SK-N-SH (cell line): Measurements from ENCODE around the gene METTL9. TPM values are rescaled to one million over a fixed set of nuclear protein-coding genes. Genes with fewer than 3 reads are reported as not detected.
"Not testable (repeated sequence)": the region's sequence is repeated elsewhere in the genome, so short reads cannot be mapped to it uniquely, and the experiment has no call there.

Experiments
- CTCF ChIA-PET: fragments of 300-600, 350-600 bp; formaldehyde crosslinking; extraction: SDS; loops from one replicate; lab custom pipeline; 2021; lab: Yijun Ruan, JAX
- POLR2A ChIA-PET: fragments of 350-600 bp; sonication (Branson Sonifier 250); formaldehyde crosslinking; extraction: SDS; loops from one replicate; lab custom pipeline; 2020; ENCODE audit warnings: antibody characterized with exemption, inconsistent platforms; lab: Yijun Ruan, JAX
- DNase-seq: peaks from one replicate; pipeline ENCODE4 v3.0.0; 2012
- H2AFZ ChIP-seq: fragments of 200-600 bp; sonication (generic); 2 replicates; pipeline ENCODE4 v1.8.1; 2016; ENCODE audit warnings: antibody characterized with exemption, mild to moderate bottlenecking, low read depth
- H3F3A ChIP-seq: fragments of 200-600 bp; sonication (generic); replicated peaks from 2 replicates; pipeline ENCODE3; 2016; ENCODE audit warnings: antibody characterized with exemption, mild to moderate bottlenecking; ENCODE audit not compliant: insufficient read depth
- H3K27ac ChIP-seq, 2 experiments: fragments of 200-500 bp in 1 of 2; fragments of 200-600 bp in 1 of 2; sonication (Bioruptor generic) in 1 of 2; sonication (generic), shearing (Covaris generic) in 1 of 2; 2 replicates each; pipeline versions ENCODE4 v1.5.1 to v1.6.1; 2014 to 2016; ENCODE audit warnings: low read depth in 2 of 2, inconsistent platforms in 1 of 2, low read length in 1 of 2, mild to moderate bottlenecking in 1 of 2, mixed read lengths in 1 of 2
- H3K27me3 ChIP-seq: fragments of 200-600 bp; sonication (generic), shearing (Covaris generic); 2 replicates; pipeline ENCODE4 v1.6.1; 2016; ENCODE audit warnings: mixed run types; ENCODE audit not compliant: insufficient read depth
- H3K36me3 ChIP-seq, 2 experiments: fragments of 200-500 bp in 1 of 2; fragments of 200-600 bp in 1 of 2; sonication (Bioruptor generic) in 1 of 2; sonication (generic) in 1 of 2; replicated peaks in 1 of 2; 2 replicates each; pipeline versions ENCODE3 to v1.5.1; 2014 to 2016; ENCODE audit warnings: low read length in 1 of 2, mild to moderate bottlenecking in 1 of 2; ENCODE audit not compliant: insufficient read depth in 2 of 2, control insufficient read depth in 1 of 2
- H3K4me1 ChIP-seq, 2 experiments: fragments of 200-500 bp in 1 of 2; fragments of 200-600 bp in 1 of 2; sonication (Bioruptor generic) in 1 of 2; sonication (generic), shearing (Covaris generic) in 1 of 2; 2 replicates each; pipeline versions ENCODE4 v1.5.1 to v1.6.1; 2014 to 2016; ENCODE audit warnings: low read depth in 1 of 2, low read length in 1 of 2, mixed run types in 1 of 2; ENCODE audit not compliant: insufficient read depth in 2 of 2, control insufficient read depth in 1 of 2
- H3K4me2 ChIP-seq: fragments of 200-600 bp; sonication (generic), shearing (Covaris generic); 2 replicates; pipeline ENCODE4 v1.6.1; 2017; ENCODE audit warnings: mixed run types
- H3K4me3 ChIP-seq, 2 experiments: fragments of 200-500 bp in 1 of 2; fragments of 200-600 bp in 1 of 2; sonication (Bioruptor generic) in 1 of 2; sonication (generic), shearing (Covaris generic) in 1 of 2; 2 replicates each; pipeline versions ENCODE4 v1.5.1 to v1.8.1; 2014 to 2016; ENCODE audit warnings: low read depth in 2 of 2, inconsistent platforms in 1 of 2, low read length in 1 of 2, mild to moderate bottlenecking in 1 of 2, mixed read lengths in 1 of 2, moderate library complexity in 1 of 2
- H3K79me2 ChIP-seq: fragments of 200-600 bp; sonication (generic); 2 replicates; pipeline ENCODE4 v1.8.1; 2017; ENCODE audit warnings: mild to moderate bottlenecking; ENCODE audit not compliant: insufficient read depth
- H3K9ac ChIP-seq: fragments of 200-600 bp; sonication (generic); 2 replicates; pipeline ENCODE4 v1.6.1; 2017; ENCODE audit warnings: mixed run types
- H3K9me2 ChIP-seq: fragments of 200-600 bp; sonication (generic); 2 replicates; pipeline ENCODE4 v1.6.1; 2017; ENCODE audit warnings: mixed run types
- H3K9me3 ChIP-seq: fragments of 200-600 bp; sonication (generic); 2 replicates; pipeline ENCODE4 v1.6.1; 2017; ENCODE audit warnings: mixed run types, mild to moderate bottlenecking, moderate library complexity
- H4K20me1 ChIP-seq: fragments of 200-600 bp; sonication (generic); 2 replicates; pipeline ENCODE4 v1.6.1; 2017; ENCODE audit warnings: mild to moderate bottlenecking, mixed run types; ENCODE audit not compliant: insufficient read depth
- CHD2 ChIP-seq: fragments of 150-350 bp; IDR thresholded peaks from 2 replicates; pipeline ENCODE4 v1.6.1; 2018; ENCODE audit warnings: low read length; ENCODE audit not compliant: partially characterized antibody
- EP300 ChIP-seq, 2 experiments: IDR thresholded peaks; 2 replicates each; pipeline versions ENCODE4 v1.4.0 to v1.6.1; 2012; ENCODE audit warnings: borderline replicate concordance in 1 of 2, low read depth in 1 of 2, low read length in 1 of 2
- EZH2phosphoT487 ChIP-seq: fragments of 200-600 bp; sonication (generic); IDR thresholded peaks from 2 replicates; pipeline ENCODE4 v1.6.1; 2017; ENCODE audit warnings: low read depth, mixed run types, mild to moderate bottlenecking, antibody characterized with exemption, moderate library complexity, borderline replicate concordance
- IRF3 ChIP-seq: fragments of 150-350 bp; IDR thresholded peaks from 2 replicates; pipeline ENCODE4 v1.6.1; 2016; ENCODE audit warnings: mild to moderate bottlenecking, low read depth, low read length
- MAX ChIP-seq: IDR thresholded peaks from 2 replicates; pipeline ENCODE4 v1.4.0; 2012; ENCODE audit warnings: low read depth
- POLR2AphosphoS5 ChIP-seq: IDR thresholded peaks from 2 replicates; pipeline ENCODE4 v1.6.1; 2012; ENCODE audit warnings: low read depth, low read length
- RFX5 ChIP-seq: IDR thresholded peaks from 2 replicates; pipeline ENCODE4 v1.6.1; 2012; ENCODE audit warnings: mild to moderate bottlenecking, improper control_type of control experiment, low read length
- SIN3A ChIP-seq: IDR thresholded peaks from 2 replicates; pipeline ENCODE4 v1.6.1; 2012; ENCODE audit warnings: low read depth, mild to moderate bottlenecking, low read length, moderate library complexity, borderline replicate concordance
- TAF1 ChIP-seq: IDR thresholded peaks from 2 replicates; pipeline ENCODE4 v1.6.1; 2012; ENCODE audit warnings: low read depth, mild to moderate bottlenecking, low read length, moderate library complexity, borderline replicate concordance
- USF1 ChIP-seq: IDR thresholded peaks from 2 replicates; pipeline ENCODE4 v1.4.0; 2012; ENCODE audit warnings: low read depth, borderline replicate concordance
- WGBS: methylation state at CpG from one replicate; pipeline ENCODE4 v1.1.6; 2017; ENCODE audit warnings: low lambda C conversion rate; 5-methylcytosine and 5-hydroxymethylcytosine counted together
- polyA plus RNA-seq, 3 experiments: library from polyadenylated mRNA; depleted of rRNA; stranded (reverse); fragments of >200 nt; gene quantifications; 2 replicates each; pipeline ENCODE4 v1.2.3, GENCODE V29; 2012

The METTL9 gene
- polyA plus RNA-seq, 1 of the 3 experiments (the other 2 are of a cell fraction), result 70.7 TPM

- Histone ChIP-seq H3K9me3 (no peaks in the 10 kb centered on the region), H3K4me1 (no peaks in the 10 kb centered on the region; a peak in 1 of 4 replicates), H3K9ac (no peak overlapping the region), H3K4me2 (no peak overlapping the region), H4K20me1 (no peaks in the 10 kb centered on the region), H3K79me2 (no peaks in the 10 kb centered on the region), H3K36me3 (no peaks in the 10 kb centered on the region), H2AFZ (no peak overlapping the region), H3K27me3 (peaks cover 8% of the 10 kb centered on the region; the same call in 1 of the 2 replicates), H3K4me3 (no peak overlapping the region), H3F3A (no peaks in the 10 kb centered on the region), H3K27ac (no peak overlapping the region), H3K9me2 (no peaks in the 10 kb centered on the region)
- no peak for DNase-seq
- no peak for TF ChIP-seq POLR2AphosphoS5
- TF ChIP-seq EP300 (IDR thresholded peaks at IDR 0.05; ENCODE audit: borderline replicate concordance in 1 of 2, low read depth in 1 of 2, low read length in 1 of 2), result no peak
- no peak for TF ChIP-seq TAF1
- TF ChIP-seq MAX, result no peak
- no peak for TF ChIP-seq SIN3A
- 52% methylated on average over 4 of the region's 4 CpGs for WGBS
- ChIA-PET CTCF (interaction anchor here (0.8 to 2.4 kb wide), 5 partner anchors 11 to 1129 kb away, joined by 4 to 9 read pairs (median 5); no protein-coding TSS in a partner anchor), POLR2A (no interaction called here)
Observed at GRCh38 chr16:21566891-21567414, 32.4 kb upstream of the METTL9 start.

- H3F3A ChIP-seq, H3K36me3 ChIP-seq, H3K9me2 ChIP-seq, H3K27ac ChIP-seq, H3K27me3 ChIP-seq, H2AFZ ChIP-seq, H3K79me2 ChIP-seq, H3K9me3 ChIP-seq, H3K9ac ChIP-seq, H3K4me3 ChIP-seq, H3K4me2 ChIP-seq, H4K20me1 ChIP-seq, H3K4me1 ChIP-seq, POLR2A ChIA-PET, DNase-seq: not testable (repeated sequence)
- CTCF ChIA-PET, result interaction anchor here (0.8 to 2.2 kb wide), 4 partner anchors 12 to 1128 kb away, joined by 4 to 9 read pairs (median 4); no protein-coding TSS in a partner anchor
- WGBS, result 72% methylated on average over 4 of the region's 4 CpGs
Observed at GRCh38 chr16:21567496-21567895, 31.9 kb upstream of the METTL9 start.

GRCh38 chr16:21568502-21569189, 30.7 kb upstream of the METTL9 start:
- TF ChIP-seq CHD2, result no peak
- no peak for TF ChIP-seq IRF3
- no peak for TF ChIP-seq POLR2AphosphoS5
- no peak for TF ChIP-seq EZH2phosphoT487
- no peak for TF ChIP-seq RFX5
- no peak for TF ChIP-seq USF1
- TF ChIP-seq, all 33 proteins: peak for 0
- CTCF ChIA-PET, result interaction anchor here (0.5 to 2.4 kb wide), 3 partner anchors 13 to 1070 kb away, joined by 3 to 6 read pairs (median 4); no protein-coding TSS in a partner anchor
- peaks cover 8% of the 10 kb centered on the region; the same call in 1 of the 2 replicates for H3K27me3 ChIP-seq
- no peaks in the 10 kb centered on the region for H3K79me2 ChIP-seq
- no peaks in the 10 kb centered on the region for H4K20me1 ChIP-seq
- POLR2A ChIA-PET, result no interaction called here
- H3K4me1 ChIP-seq, result no peaks in the 10 kb centered on the region; a peak in 1 of 4 replicates
- H3K9me3 ChIP-seq, result no peaks in the 10 kb centered on the region
- no peak overlapping the region for H2AFZ ChIP-seq
- no peak for DNase-seq
- no peaks in the 10 kb centered on the region for H3K9me2 ChIP-seq
- H3K9ac ChIP-seq, result no peak overlapping the region
- no peak overlapping the region for H3K4me3 ChIP-seq
- no peak overlapping the region for H3K4me2 ChIP-seq
- no peaks in the 10 kb centered on the region for H3K36me3 ChIP-seq
- WGBS, result 76% methylated on average over 6 of the region's 6 CpGs
- H3K27ac ChIP-seq, result no peak overlapping the region
- no peaks in the 10 kb centered on the region for H3F3A ChIP-seq
